ENCODE measurements around the gene CFHR5.

DNA sequence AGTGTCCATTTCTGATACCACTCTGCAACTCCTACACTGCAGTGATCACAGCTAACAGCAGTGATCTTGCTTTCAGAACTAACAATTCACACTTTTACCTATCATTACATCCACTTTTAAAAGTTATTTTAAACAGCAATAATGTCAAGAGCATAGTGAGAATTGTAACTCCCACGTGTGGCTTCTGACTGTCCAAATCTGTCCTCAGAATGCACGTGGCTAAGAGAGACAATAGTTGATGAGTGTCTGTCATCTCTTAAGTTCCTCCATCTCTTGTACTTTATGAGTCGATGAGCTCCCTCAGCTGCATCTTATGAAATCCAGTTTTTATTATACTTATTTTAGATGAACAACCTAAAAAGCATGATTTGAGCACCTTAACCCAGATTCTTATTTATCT is 16.5 kb upstream of the CFHR5 start:
- TF ChIP-seq, protein P1, sequence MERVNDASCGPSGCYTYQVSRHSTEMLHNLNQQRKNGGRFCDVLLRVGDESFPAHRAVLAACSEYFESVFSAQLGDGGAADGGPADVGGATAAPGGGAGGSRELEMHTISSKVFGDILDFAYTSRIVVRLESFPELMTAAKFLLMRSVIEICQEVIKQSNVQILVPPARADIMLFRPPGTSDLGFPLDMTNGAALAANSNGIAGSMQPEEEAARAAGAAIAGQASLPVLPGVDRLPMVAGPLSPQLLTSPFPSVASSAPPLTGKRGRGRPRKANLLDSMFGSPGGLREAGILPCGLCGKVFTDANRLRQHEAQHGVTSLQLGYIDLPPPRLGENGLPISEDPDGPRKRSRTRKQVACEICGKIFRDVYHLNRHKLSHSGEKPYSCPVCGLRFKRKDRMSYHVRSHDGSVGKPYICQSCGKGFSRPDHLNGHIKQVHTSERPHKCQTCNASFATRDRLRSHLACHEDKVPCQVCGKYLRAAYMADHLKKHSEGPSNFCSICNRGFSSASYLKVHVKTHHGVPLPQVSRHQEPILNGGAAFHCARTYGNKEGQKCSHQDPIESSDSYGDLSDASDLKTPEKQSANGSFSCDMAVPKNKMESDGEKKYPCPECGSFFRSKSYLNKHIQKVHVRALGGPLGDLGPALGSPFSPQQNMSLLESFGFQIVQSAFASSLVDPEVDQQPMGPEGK (CRISPR knock-in tag; IDR thresholded peaks at IDR 0.05; ENCODE audit: borderline replicate concordance): no peak
- TF ChIP-seq TSHZ2 (CRISPR knock-in tag; IDR thresholded peaks at IDR 0.05): no peak
- no peak for TF ChIP-seq RARB (CRISPR knock-in tag; IDR thresholded peaks at IDR 0.05)
